H9 (cell line): ENCODE results near the gene P2RX2. TPM values are rescaled to one million over a fixed set of nuclear protein-coding genes. Genes with fewer than 3 reads are reported as not detected.

Source experiments
- DNase-seq: peaks from one replicate; pipeline ENCODE4 v3.0.0-alpha.2; 2017
- H2AFZ ChIP-seq: one replicate; pipeline ENCODE4 v1.6.1; 2013; ENCODE audit warnings: mild to moderate bottlenecking, low read length, control low read depth, moderate library complexity
- H2AK5ac ChIP-seq: 2 replicates; pipeline ENCODE4 v1.6.1; 2013; ENCODE audit warnings: low read length, control low read depth, mixed read lengths; ENCODE audit not compliant: insufficient read length
- H2BK120ac ChIP-seq: one replicate; pipeline ENCODE4 v1.6.1; 2013; ENCODE audit warnings: low read depth, mild to moderate bottlenecking, low read length, control low read depth, inconsistent platforms; ENCODE audit not compliant: poor library complexity, severe bottlenecking
- H2BK12ac ChIP-seq: 2 replicates; pipeline ENCODE4 v1.6.1; 2013; ENCODE audit warnings: low read length, control low read depth, mixed read lengths, low read depth; ENCODE audit not compliant: insufficient read length
- H2BK15ac ChIP-seq: 2 replicates; pipeline ENCODE4 v1.6.1; 2013; ENCODE audit warnings: low read depth, low read length, control low read depth
- H2BK20ac ChIP-seq: one replicate; pipeline ENCODE4 v1.6.1; 2013; ENCODE audit warnings: low read depth, mild to moderate bottlenecking, low read length, control low read depth, inconsistent platforms; ENCODE audit not compliant: poor library complexity, severe bottlenecking
- H2BK5ac ChIP-seq: 2 replicates; pipeline ENCODE4 v1.6.1; 2013; ENCODE audit warnings: low read length, control low read depth, mixed read lengths; ENCODE audit not compliant: insufficient read length
- H3K14ac ChIP-seq: 2 replicates; pipeline ENCODE4 v1.6.1; 2013; ENCODE audit warnings: low read length, control low read depth; ENCODE audit not compliant: insufficient read depth
- H3K18ac ChIP-seq: 2 replicates; pipeline ENCODE4 v1.6.1; 2013; ENCODE audit warnings: low read depth, mild to moderate bottlenecking, mixed read lengths, low read length, control low read depth; ENCODE audit not compliant: insufficient read length
- H3K23ac ChIP-seq: 2 replicates; pipeline ENCODE4 v1.6.1; 2013; ENCODE audit warnings: low read length, control low read depth, mixed read lengths, low read depth; ENCODE audit not compliant: insufficient read length
- H3K23me2 ChIP-seq: 2 replicates; pipeline ENCODE4 v1.6.1; 2013; ENCODE audit warnings: low read depth, mild to moderate bottlenecking, mixed read lengths, low read length, control low read depth; ENCODE audit not compliant: insufficient read length, poor library complexity, severe bottlenecking
- H3K27ac ChIP-seq: 2 replicates; pipeline ENCODE4 v1.5.1; 2013; ENCODE audit warnings: low read length, control low read depth, mixed read lengths, low read depth; ENCODE audit not compliant: insufficient read length
- H3K27me3 ChIP-seq: 2 replicates; pipeline ENCODE4 v1.6.1; 2013; ENCODE audit warnings: low read length, control low read depth, inconsistent platforms; ENCODE audit not compliant: insufficient read depth
- H3K4ac ChIP-seq: 2 replicates; pipeline ENCODE4 v1.6.1; 2013; ENCODE audit warnings: low read depth, mild to moderate bottlenecking, control low read depth, inconsistent platforms, low read length, moderate library complexity
- H3K4me1 ChIP-seq: 2 replicates; pipeline ENCODE4 v1.6.1; 2013; ENCODE audit warnings: low read length, control low read depth, inconsistent platforms; ENCODE audit not compliant: insufficient read depth
- H3K4me2 ChIP-seq: 2 replicates; pipeline ENCODE4 v1.6.1; 2013; ENCODE audit warnings: low read length, control low read depth, mixed read lengths; ENCODE audit not compliant: insufficient read length, insufficient read depth
- H3K56ac ChIP-seq: 2 replicates; pipeline ENCODE4 v1.6.1; 2013; ENCODE audit warnings: low read depth, mild to moderate bottlenecking, mixed read lengths, low read length, control low read depth; ENCODE audit not compliant: insufficient read length
- H3K79me1 ChIP-seq: 2 replicates; pipeline ENCODE4 v1.6.1; 2013; ENCODE audit warnings: low read depth, mild to moderate bottlenecking, moderate library complexity, low read length, control low read depth, inconsistent platforms; ENCODE audit not compliant: insufficient read depth, poor library complexity, severe bottlenecking
- H3K79me2 ChIP-seq: 2 replicates; pipeline ENCODE4 v1.6.1; 2013; ENCODE audit warnings: low read length, control low read depth, inconsistent platforms; ENCODE audit not compliant: insufficient read depth
- H3K9ac ChIP-seq: 2 replicates; pipeline ENCODE4 v1.6.1; 2013; ENCODE audit warnings: low read length, control low read depth, mixed read lengths; ENCODE audit not compliant: insufficient read length; ENCODE audit errors: extremely low read depth
- H3K9me3 ChIP-seq: one replicate; pipeline ENCODE4 v1.6.1; 2013; ENCODE audit warnings: low read depth, low read length, inconsistent platforms; ENCODE audit not compliant: control insufficient read depth
- H3T11ph ChIP-seq: one replicate; pipeline ENCODE4 v1.6.1; 2013; ENCODE audit warnings: mild to moderate bottlenecking, low read length, control low read depth, inconsistent platforms
- H4K20me1 ChIP-seq: one replicate; pipeline ENCODE4 v1.6.1; 2013; ENCODE audit not compliant: control insufficient read depth, insufficient read length, insufficient read depth
- H4K5ac ChIP-seq: 2 replicates; pipeline ENCODE4 v1.6.1; 2013; ENCODE audit warnings: low read depth, mild to moderate bottlenecking, mixed read lengths, low read length, control low read depth; ENCODE audit not compliant: insufficient read length
- H4K8ac ChIP-seq: replicated peaks from 2 replicates; pipeline ENCODE4 v1.6.1; 2013; ENCODE audit warnings: low read length, control low read depth, mixed read lengths, low read depth; ENCODE audit not compliant: insufficient read length
- H4K91ac ChIP-seq: 2 replicates; pipeline ENCODE4 v1.6.1; 2013; ENCODE audit warnings: low read depth, mild to moderate bottlenecking, moderate library complexity, mixed read lengths, low read length, control low read depth; ENCODE audit not compliant: insufficient read length
- H3K27ac Mint-ChIP-seq, 3 experiments: 2 replicates in 2 of 3; 3 replicates in 1 of 3; pipeline ENCODE4 v1.8.0; 2020 to 2021; ENCODE audit warnings: mixed read lengths in 3 of 3, mild to moderate bottlenecking in 1 of 3, moderate library complexity in 1 of 3
- H3K27me3 Mint-ChIP-seq: 2 replicates; pipeline ENCODE4 v1.8.0; 2021; ENCODE audit warnings: low read depth, mild to moderate bottlenecking, moderate library complexity, mixed read lengths
- H3K36me3 Mint-ChIP-seq, 3 experiments: 2 replicates in 2 of 3; 3 replicates in 1 of 3; pipeline ENCODE4 v1.8.0; 2020 to 2021; ENCODE audit warnings: low read depth in 3 of 3, mixed read lengths in 3 of 3; ENCODE audit not compliant: insufficient read depth in 1 of 3
- H3K4me1 Mint-ChIP-seq, 2 experiments: 2 replicates each; pipeline ENCODE4 v1.8.0; 2020; ENCODE audit warnings: mixed read lengths in 2 of 2
- H3K4me3 Mint-ChIP-seq, 2 experiments: 2 replicates in 1 of 2; 3 replicates in 1 of 2; pipeline ENCODE4 v1.8.0; 2020 to 2021; ENCODE audit warnings: mild to moderate bottlenecking in 2 of 2, mixed read lengths in 2 of 2, moderate library complexity in 1 of 2
- H3K9me3 Mint-ChIP-seq, 2 experiments: 2 replicates in 1 of 2; 3 replicates in 1 of 2; pipeline ENCODE4 v1.8.0; 2020; ENCODE audit warnings: mild to moderate bottlenecking in 2 of 2, mixed read lengths in 2 of 2, moderate library complexity in 1 of 2
- WGBS: extraction: QIAGEN DNeasy Blood & Tissue Kit; methylation state at CpG from one replicate; pipeline ENCODE4 v1.1.7; 2013; ENCODE audit warnings: missing lambda C conversion rate, low lambda C conversion rate, mixed read lengths; ENCODE audit not compliant: insufficient read length; ENCODE audit errors: extremely low coverage; 5-methylcytosine and 5-hydroxymethylcytosine counted together
- total RNA-seq: library from RNA; stranded (reverse); gene quantifications from 2 replicates; pipeline ENCODE4 v1.2.1, GENCODE V29; 2021
- TF ChIP-seq, protein P1 (sequence below): fragments of 200-600 bp; sonication (generic); conservative IDR thresholded peaks from 3 replicates; pipeline ENCODE4 v1.8.0; 2021; ENCODE audit warnings: antibody characterized with exemption, mild to moderate bottlenecking

The P2RX2 gene
- total RNA-seq, 1 experiment from 2014 or later: 1.8 TPM

DNA sequence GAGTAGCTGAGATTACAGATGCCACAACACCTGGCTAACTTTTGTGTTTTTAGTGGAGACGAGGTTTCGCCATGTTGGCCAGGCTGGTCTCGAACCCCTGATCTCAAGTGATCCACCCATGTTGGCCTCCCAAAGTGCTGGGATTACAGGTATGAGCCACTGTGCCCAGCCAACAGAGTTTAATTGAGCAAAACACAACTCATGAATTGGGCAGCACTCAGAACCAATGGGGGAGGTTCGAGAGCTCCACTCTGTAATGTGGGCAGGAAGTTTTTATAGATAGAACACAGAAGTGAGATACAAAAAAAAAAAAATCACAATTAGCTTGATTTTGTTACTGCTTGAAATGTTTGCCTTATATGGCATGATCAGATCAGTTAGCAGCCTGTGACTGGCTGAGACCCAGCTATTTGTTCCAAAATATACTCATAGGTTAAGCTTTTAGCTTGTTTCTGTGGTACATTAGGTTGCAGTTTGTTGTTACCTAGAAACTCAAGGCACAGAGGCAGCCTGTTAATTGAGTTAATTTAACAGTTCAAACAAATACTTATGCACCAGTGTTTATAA lies 1.4 kb upstream of the P2RX2 start:
- Histone ChIP-seq H3K56ac (no peak overlapping the region), H3K18ac (no peak overlapping the region), H2BK12ac (no peak overlapping the region), H3K27me3 (peaks cover 29% of the 10 kb centered on the region), H3K4me1 (no peaks in the 10 kb centered on the region), H2AFZ (no peak overlapping the region), H3K14ac (no peak overlapping the region), H4K91ac (no peak overlapping the region), H2BK15ac (no peak overlapping the region), H3K9ac (no peak overlapping the region), H3K79me2 (no peaks in the 10 kb centered on the region), H2BK120ac (no peak overlapping the region), H2BK20ac (no peak overlapping the region), H4K20me1 (no peaks in the 10 kb centered on the region), H3K4me2 (no peak overlapping the region), H3K4ac (no peak overlapping the region), H2AK5ac (no peak overlapping the region), H3K79me1 (no peaks in the 10 kb centered on the region), H4K5ac (no peak overlapping the region), H2BK5ac (no peak overlapping the region), H3K23me2 (no peaks in the 10 kb centered on the region), H3T11ph (no peak overlapping the region), H4K8ac (no peak overlapping the region), H3K23ac (no peak overlapping the region), H3K27ac (no peak overlapping the region), H3K9me3 (peaks cover 20% of the 10 kb centered on the region)
- WGBS: no CpG with 5 or more reads among the region's 4 CpGs
- H3K4me3 Mint-ChIP-seq: no peak overlapping the region; a peak in 2 of 5 replicates
- H3K4me1 Mint-ChIP-seq: peaks cover 4 to 6% of the 10 kb centered on the region in 2 experiments
- H3K27me3 Mint-ChIP-seq: peaks cover 77% of the 10 kb centered on the region
- TF ChIP-seq, protein P1, sequence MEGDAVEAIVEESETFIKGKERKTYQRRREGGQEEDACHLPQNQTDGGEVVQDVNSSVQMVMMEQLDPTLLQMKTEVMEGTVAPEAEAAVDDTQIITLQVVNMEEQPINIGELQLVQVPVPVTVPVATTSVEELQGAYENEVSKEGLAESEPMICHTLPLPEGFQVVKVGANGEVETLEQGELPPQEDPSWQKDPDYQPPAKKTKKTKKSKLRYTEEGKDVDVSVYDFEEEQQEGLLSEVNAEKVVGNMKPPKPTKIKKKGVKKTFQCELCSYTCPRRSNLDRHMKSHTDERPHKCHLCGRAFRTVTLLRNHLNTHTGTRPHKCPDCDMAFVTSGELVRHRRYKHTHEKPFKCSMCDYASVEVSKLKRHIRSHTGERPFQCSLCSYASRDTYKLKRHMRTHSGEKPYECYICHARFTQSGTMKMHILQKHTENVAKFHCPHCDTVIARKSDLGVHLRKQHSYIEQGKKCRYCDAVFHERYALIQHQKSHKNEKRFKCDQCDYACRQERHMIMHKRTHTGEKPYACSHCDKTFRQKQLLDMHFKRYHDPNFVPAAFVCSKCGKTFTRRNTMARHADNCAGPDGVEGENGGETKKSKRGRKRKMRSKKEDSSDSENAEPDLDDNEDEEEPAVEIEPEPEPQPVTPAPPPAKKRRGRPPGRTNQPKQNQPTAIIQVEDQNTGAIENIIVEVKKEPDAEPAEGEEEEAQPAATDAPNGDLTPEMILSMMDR: no peak
- peaks cover 0 to 5% (median 3%) of the 10 kb centered on the region in 3 experiments; a peak in 5 of 7 replicates for H3K36me3 Mint-ChIP-seq
- no peak overlapping the region for H3K27ac Mint-ChIP-seq
- DNase-seq: no peak
- peaks cover 21 to 23% of the 10 kb centered on the region in 2 experiments for H3K9me3 Mint-ChIP-seq
